ENCODE measurements around the gene MRPL58. TPM values are rescaled to one million over a fixed set of nuclear protein-coding genes. Genes with fewer than 3 reads are reported as not detected.

The MRPL58 gene
- total and polyA plus RNA-seq, 2 donors (not counting 1 experiment from before 2014, with no cell fraction given): 20.8 to 21.6 TPM

- peaks cover 11% of the 10 kb centered on the region for H3K4me1 Mint-ChIP-seq
- Histone ChIP-seq H3K27me3 (replicated peaks in 1 of 4; ENCODE audit: control extremely low read depth in 1 of 4, control insufficient read depth in 3 of 4, insufficient read depth in 4 of 4, low read length in 3 of 4) (peaks cover 0 to 69% (median 17%) of the 10 kb centered on the region in 4 experiments), H3K4me2 (replicated peaks; ENCODE audit: low read depth, low read length, poor library complexity, severe bottlenecking) (no peak overlapping the region), H3K4me1 (ENCODE audit: control insufficient read depth in 2 of 2, insufficient read depth in 2 of 2, low read length in 2 of 2) (peaks cover 12 to 18% of the 10 kb centered on the region in 2 donors), H3K4me3 (ENCODE audit: control extremely low read depth in 1 of 5, extremely low read depth in 1 of 5, insufficient read depth in 1 of 5, low read depth in 2 of 5, low read length in 4 of 5) (no peak overlapping the region), H3K9ac (ENCODE audit: low read length) (no peak overlapping the region), H4K20me1 (ENCODE audit: control insufficient read depth, insufficient read depth, low read length, poor library complexity, severe bottlenecking) (no peaks in the 10 kb centered on the region), H3K27ac (ENCODE audit: low read length in 2 of 2) (no peak overlapping the region), H3K9me3 (ENCODE audit: control extremely low read depth in 1 of 3, control insufficient read depth in 2 of 3, insufficient read depth in 1 of 3, low read length in 2 of 3) (peaks cover 0 to 4% (median 0%) of the 10 kb centered on the region in 3 donors), H2AFZ (ENCODE audit: insufficient read depth, low read depth, low read length, poor library complexity, severe bottlenecking) (no peak overlapping the region), H3K36me3 (replicated peaks in 1 of 2; ENCODE audit: control extremely low read depth in 1 of 2, control insufficient read depth in 1 of 2, extremely low read depth in 1 of 2, insufficient read depth in 2 of 2, low read length in 1 of 2) (no peaks in the 10 kb centered on the region), H3K79me2 (ENCODE audit: control insufficient read depth, insufficient read depth, low read length) (no peaks in the 10 kb centered on the region)
- ChIA-PET CTCF (interaction anchor here (3.5 kb wide), 1 partner anchor 16 kb away, joined by 24 read pairs; no protein-coding TSS in a partner anchor), POLR2A (interaction anchor here (0.6 kb wide), 1 partner anchor 91 kb away, joined by 8 read pairs; no protein-coding TSS in a partner anchor)
- intact Hi-C loops (cut with micrococcal nuclease): no loop called here
- 83% methylated on average over 3 of the region's 3 CpGs for WGBS (ENCODE audit: insufficient coverage)
- no peak overlapping the region for H3K27ac Mint-ChIP-seq
- TF ChIP-seq EZH2 (IDR thresholded peaks at IDR 0.05; ENCODE audit: borderline replicate concordance, insufficient read depth, low read depth, low read length, poor library complexity, severe bottlenecking): no peak
- no peak for TF ChIP-seq CTCF (IDR thresholded peaks at IDR 0.05)
- no peaks in the 10 kb centered on the region for H3K9me3 Mint-ChIP-seq (ENCODE audit: insufficient read depth)
- DNase-seq (no peak), ATAC-seq (ENCODE audit: low read depth) (no peak)
- H3K27me3 Mint-ChIP-seq: peaks cover 28% of the 10 kb centered on the region
- H3K4me3 Mint-ChIP-seq: no peak overlapping the region
These were observed 34.2 kb upstream of the MRPL58 start for GRCh38 chr17:74978240-74978639.

DNA sequence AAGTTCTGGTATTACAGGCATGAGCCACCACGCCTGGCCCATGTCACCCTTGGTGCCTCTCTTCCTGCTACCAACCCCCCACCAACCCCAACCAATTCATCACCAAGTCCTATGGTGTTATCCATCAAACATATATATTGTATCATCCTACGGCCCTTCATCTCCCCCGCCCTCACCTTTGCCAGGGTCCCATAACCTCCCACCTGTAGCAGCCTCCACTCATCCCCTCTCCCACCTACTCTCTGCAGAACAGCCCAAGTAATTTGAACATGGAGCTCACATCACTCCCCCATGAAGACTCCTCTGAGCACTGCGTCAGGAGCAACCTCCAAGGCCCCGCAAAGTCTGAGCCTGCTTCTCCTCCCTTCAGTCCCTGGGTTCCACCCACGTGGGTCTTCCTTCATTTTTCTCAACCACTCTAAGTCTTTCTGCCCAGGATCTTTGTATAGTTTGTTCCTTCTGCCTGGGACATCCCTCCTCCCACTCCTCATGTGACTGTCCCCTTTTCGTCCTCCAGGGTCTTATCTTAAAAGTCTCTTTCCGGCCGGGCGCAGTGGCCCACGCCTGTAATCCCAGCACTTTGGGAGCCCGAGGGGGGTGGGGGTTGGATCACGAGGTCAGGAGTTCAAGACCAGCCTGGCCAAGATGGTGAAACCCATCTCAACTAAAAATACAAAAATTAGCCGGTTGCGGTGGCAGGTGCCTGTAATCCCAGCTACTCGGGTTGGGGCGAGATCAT, 32.9 kb upstream of the MRPL58 start:
- no peak overlapping the region for H3K4me2 ChIP-seq (replicated peaks; ENCODE audit: low read depth, low read length, poor library complexity, severe bottlenecking)
- intact Hi-C loops (cut with micrococcal nuclease): no loop called here
- DNase-seq: no peak
- no peaks in the 10 kb centered on the region for H4K20me1 ChIP-seq (ENCODE audit: control insufficient read depth, insufficient read depth, low read length, poor library complexity, severe bottlenecking)
- no peak overlapping the region for H3K4me3 ChIP-seq (ENCODE audit: control extremely low read depth in 1 of 5, extremely low read depth in 1 of 5, insufficient read depth in 1 of 5, low read depth in 2 of 5, low read length in 4 of 5)
- ChIA-PET CTCF (interaction anchor here (0.8 to 3.5 kb wide), 2 partner anchors 18 to 22 kb away, joined by 3 to 24 read pairs; no protein-coding TSS in a partner anchor), POLR2A (interaction anchor here (0.7 kb wide), 1 partner anchor 43 kb away, joined by 5 read pairs; no protein-coding TSS in a partner anchor)
- 85% methylated on average over 11 of the region's 17 CpGs for WGBS (ENCODE audit: insufficient coverage)
- no peak overlapping the region for H3K27ac ChIP-seq (ENCODE audit: low read length in 2 of 2)
- H3K27ac Mint-ChIP-seq: peak overlapping the region; percentile 10
- peaks cover 11% of the 10 kb centered on the region for H3K4me1 Mint-ChIP-seq
- H3K4me1 ChIP-seq (ENCODE audit: control insufficient read depth in 2 of 2, insufficient read depth in 2 of 2, low read length in 2 of 2): peaks cover 11 to 16% of the 10 kb centered on the region in 2 donors
- no peaks in the 10 kb centered on the region for H3K9me3 Mint-ChIP-seq (ENCODE audit: insufficient read depth)
- H2AFZ ChIP-seq (ENCODE audit: insufficient read depth, low read depth, low read length, poor library complexity, severe bottlenecking): no peak overlapping the region
- peaks cover 24% of the 10 kb centered on the region for H3K27me3 Mint-ChIP-seq
- no peak for ATAC-seq (ENCODE audit: low read depth)
- no peak for TF ChIP-seq EZH2 (IDR thresholded peaks at IDR 0.05; ENCODE audit: borderline replicate concordance, insufficient read depth, low read depth, low read length, poor library complexity, severe bottlenecking)
- no peaks in the 10 kb centered on the region for H3K79me2 ChIP-seq (ENCODE audit: control insufficient read depth, insufficient read depth, low read length)
- H3K9ac ChIP-seq (ENCODE audit: low read length): no peak overlapping the region
- H3K36me3 ChIP-seq (replicated peaks in 1 of 2; ENCODE audit: control extremely low read depth in 1 of 2, control insufficient read depth in 1 of 2, extremely low read depth in 1 of 2, insufficient read depth in 2 of 2, low read length in 1 of 2): no peaks in the 10 kb centered on the region
- H3K27me3 ChIP-seq (replicated peaks in 1 of 4; ENCODE audit: control extremely low read depth in 1 of 4, control insufficient read depth in 3 of 4, insufficient read depth in 4 of 4, low read length in 3 of 4): peaks cover 0 to 58% (median 12%) of the 10 kb centered on the region in 4 experiments
- H3K9me3 ChIP-seq (ENCODE audit: control extremely low read depth in 1 of 3, control insufficient read depth in 2 of 3, insufficient read depth in 1 of 3, low read length in 2 of 3): peaks cover 0 to 4% (median 0%) of the 10 kb centered on the region in 3 donors
- peak overlapping the region; percentile 51 for H3K4me3 Mint-ChIP-seq

Measured in B cell (primary cell).